GM04503 (cell line): ENCODE data around the gene ACOX3.

Experiments
- DNase-seq: peaks from one replicate; pipeline ENCODE4 v3.0.0-alpha.2; 2012; ENCODE audit warnings: low read depth

The ACOX3 gene

DNA sequence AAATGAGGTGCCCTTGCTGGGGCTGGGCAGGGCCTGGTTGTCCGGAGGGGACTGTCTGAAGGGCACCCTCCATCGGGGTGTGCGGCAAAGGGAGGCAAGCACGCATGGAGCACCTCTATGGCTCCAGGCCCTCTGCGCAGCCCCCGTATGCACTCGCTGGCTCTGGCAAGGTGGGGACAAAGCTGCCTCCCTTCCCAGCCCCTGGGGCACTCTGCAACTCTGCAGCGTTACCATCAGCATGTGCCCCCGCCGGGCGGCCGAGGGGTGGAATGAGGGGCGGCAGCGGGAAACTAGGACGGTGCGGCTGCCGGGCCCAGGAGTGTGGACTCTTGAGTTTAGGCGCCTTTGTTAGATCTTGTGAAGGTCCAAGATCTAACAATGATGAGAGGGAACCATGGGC lies 26.5 kb upstream of the ACOX3 start:
- DNase-seq = no peak

DNA sequence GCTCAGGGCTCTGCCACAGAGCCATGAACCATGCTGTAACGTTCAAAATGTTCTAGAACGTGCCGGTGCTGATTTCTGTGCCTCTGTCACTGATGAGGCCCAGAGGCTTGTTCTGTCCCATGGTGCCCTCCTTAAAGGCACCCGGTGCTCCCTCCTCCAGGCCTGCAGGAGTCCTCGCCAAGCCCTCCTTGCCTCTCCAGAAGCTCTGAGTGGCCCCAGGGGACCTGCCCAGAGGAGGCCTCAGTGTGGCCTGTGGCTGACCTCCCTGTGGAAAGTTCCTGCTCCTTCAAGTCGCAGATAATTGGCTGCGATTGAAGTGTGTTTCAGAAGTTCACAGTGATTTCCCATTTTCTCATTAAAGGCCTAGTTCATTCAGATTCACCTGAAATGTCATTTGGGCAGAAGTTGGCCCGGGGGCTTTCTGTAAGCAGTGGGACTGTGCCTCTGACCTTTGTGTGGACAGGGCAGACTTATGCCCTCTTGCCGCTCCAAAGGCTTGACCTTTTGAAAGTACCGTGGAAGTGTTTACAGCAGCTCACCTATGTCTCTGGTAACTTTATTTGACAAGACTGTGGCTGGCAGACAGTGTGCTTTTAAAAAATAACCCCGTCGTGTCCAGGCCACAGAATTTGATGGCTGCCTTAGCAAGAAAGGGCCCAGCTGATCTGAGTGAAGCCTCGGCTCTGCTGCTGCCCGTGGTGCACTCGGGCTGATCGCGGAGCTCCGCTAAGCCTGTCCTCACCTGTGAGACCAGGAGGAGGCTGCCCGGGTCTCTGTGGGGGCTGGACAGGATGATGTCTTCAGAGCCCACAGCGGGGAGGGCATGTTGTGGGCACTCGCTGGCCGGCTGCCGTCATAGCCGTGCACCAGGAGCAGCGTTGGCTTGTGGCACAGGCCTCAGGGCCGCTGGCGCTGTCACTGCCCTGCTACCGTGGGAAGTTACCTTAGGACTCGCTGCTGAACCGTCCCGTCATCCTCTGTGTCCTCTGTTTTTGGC lies 25.4 kb upstream of the ACOX3 start:
- no peak for DNase-seq

DNA sequence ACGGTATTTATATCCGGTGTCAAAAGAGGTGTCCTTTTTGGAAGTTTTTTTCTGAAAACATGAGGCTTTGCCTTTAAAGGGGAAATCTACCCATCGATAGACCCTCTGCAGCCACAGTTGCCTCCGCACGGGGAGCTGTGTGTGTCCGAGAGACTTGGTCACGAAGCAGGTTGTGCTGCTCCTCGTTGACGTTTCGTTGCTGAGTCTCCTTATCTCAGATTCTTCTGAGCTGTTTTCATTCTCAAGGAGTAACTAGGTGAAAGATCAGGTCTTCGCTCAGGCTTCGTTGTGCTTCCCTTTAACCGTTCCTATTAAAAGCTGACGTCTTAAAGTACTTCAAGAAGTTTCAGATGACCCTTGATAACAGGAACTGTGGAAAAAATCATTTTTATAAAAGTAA lies 23.9 kb upstream of the ACOX3 start:
- no peak for DNase-seq

- no peak for DNase-seq
These were observed 23.3 kb upstream of the ACOX3 start for GRCh38 chr4:8463811-8464210.

DNA sequence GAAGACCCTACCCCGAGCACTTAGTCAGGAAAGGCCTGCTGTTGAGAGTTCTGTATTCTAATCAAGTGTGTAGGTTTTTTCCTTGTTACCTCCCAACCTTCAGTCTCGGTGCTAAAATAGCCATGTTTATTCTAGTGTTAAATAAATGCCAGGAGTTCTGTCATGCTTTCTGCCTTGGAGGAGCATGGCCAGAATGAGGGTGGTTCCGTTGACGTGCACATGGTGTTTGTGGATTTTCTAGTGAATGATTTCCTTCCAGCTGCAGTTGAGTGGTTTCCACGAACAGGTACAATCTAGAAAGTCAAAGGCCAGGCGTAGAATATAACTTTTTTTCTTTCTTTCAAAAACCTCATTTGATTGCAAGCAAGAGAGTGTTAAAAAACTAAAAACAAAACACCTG lies 21.1 kb upstream of the ACOX3 start:
- DNase-seq = no peak

GRCh38 chr4:8461086-8461485 lies 20.6 kb upstream of the ACOX3 start:
- DNase-seq = no peak

DNA sequence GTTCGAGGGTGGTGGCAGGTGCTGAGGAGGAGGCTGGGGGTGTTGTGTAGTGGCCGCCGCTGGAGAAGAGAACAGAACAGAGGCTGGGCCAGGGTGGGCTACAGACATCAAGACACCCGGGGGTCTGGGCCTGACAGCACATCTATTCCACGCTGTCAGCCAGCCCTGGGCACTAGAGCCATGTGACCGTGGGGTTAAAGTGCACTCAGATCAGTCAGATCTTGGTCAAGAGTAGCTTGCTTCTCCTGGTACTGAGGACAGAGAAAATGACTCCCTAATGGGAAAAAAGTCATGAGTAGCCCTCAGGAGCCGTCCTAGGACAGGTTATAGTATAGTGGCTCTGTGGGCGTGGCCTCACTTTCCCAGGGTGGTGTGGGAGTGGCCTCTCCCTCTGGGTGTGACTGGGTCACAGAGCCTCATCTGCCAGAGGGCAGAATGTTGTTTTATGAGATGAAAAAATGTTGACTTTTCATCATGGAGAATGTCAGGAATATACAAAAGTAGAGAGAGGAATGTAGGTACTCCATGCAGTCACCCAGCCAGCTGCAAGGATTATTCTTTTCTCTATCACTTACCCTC lies 19.4 kb upstream of the ACOX3 start:
- DNase-seq = no peak

- no peak for DNase-seq
These were observed 17.2 kb upstream of the ACOX3 start for GRCh38 chr4:8457646-8458252.

- no peak for DNase-seq
These were observed 13.4 kb upstream of the ACOX3 start for GRCh38 chr4:8453957-8454356.

DNA sequence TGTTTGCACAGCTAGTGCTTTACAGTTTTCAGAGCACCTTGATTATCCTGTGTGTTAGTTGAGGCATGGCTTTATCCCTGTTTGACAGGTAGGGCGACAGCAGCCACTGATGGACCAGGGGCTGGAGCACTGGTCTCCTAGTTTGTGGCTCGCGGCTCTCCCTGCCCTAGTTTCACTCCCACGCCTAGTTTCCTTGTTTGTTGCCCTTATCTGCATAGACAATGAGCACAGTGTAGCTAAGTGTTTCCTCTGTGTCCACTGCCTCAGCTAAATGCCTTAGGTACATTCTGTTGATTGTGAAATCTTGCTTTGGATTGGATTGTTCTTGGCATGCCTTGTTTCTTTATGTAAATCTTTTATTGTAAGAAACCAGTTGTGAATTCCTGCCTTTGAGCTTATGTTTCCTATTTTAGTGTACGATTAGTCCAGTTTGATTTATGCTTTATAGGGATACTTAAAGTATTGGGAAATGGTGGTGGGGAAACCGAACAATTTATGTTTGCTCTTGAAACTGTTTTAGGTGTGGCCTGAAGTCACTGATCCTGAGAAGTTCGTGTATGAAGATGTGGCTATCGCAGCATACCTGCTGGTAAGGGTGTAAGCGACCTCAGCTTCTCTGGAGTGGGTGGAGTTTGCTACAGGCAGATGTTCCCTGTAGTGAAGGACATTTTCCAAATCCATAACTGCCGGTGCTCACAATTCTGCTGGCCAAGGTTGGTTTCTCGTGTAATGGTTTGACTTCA lies 11.1 kb upstream of the ACOX3 start:
- no peak for DNase-seq

- no peak for DNase-seq
These were observed 5.6 kb upstream of the ACOX3 start for GRCh38 chr4:8446122-8446521.

GRCh38 chr4:8443801-8444200 lies 3.3 kb upstream of the ACOX3 start:
- no peak for DNase-seq

DNA sequence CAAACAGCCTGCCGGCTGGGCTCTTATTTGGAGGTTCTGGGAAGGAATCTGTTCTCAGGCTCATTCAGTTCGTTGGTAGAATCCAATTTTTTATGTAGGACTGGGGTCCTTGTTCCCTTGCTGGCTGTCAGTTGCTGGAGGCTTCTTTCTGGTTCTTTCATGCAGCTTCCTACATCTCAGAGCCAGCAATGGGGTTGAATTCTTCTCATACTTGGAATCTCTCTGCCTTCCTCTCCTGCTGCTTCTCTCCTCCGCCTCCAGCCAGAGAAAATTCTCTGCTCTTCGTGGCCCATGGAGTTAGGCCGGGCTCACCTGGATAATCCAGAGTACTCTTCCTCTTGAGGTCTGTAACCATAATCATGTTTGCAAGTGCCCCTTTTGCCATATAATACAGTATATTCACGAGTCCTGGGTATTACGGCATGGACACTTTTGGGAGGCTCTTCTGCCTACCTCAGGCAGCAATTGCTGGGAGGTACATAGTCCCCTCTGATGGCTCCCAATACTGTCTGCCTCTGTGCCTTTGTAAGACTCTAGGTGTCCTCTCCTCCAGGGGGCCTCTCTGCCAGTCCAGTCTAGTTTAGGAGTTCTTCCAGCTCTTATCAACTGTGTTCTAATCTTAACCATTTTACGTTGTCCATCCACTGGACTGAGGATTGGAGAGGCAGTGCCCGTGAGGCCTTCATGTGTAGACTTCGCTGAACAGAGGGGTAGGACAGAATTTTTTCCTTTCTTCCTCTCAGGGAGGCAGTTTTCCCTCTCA lies 2.3 kb upstream of the ACOX3 start:
- DNase-seq = no peak

DNA sequence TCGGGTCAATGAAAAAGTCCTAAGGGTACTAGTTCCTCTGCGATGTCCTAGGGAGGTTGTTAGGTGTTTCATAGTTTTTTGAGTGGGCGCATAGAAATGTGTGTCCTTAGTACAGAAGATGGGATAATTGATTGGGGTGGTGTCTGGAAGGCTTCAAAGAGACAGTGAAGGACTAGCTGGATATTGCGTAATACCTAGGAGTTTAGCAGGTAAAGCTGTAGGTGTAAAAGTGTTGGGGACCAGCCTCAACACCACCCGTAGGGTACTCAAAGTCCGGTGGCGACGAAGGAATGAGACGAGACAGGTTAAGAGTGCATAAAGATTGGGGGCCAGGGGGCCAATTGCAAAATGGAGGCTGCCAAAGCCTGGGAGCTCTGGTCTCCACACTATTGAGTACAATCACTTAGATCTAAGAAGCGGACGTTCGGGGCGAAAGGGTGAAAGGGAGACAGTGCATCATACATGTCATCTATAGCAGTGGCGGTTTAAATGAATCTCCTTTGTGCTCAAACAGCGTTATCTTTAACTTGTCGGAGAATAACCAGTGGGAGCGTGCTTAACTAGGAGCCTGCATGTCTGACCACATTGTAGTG lies 1.1 kb upstream of the ACOX3 start:
- DNase-seq = no peak

- no peak for DNase-seq
These were observed 520 bp downstream of the ACOX3 start for GRCh38 chr4:8439914-8440491.

DNA sequence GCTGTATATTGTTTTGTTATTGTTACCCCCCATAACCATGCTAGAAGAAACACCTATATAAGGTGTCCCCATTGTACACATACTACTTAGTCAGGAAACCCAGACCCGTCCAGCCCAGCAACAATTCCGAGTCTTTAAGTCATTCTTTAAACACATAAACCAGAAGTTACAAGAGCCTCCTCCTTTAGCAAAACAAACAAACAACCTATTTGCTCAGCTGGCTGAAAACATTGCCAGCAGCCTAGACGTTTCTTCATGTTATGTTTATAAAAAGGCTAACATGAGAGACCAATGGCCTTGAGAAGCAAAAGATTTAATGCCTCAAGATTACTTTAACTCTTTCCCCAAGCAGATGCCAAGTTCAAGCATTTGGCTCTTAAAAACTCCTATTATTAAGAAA lies 1.4 kb downstream of the ACOX3 start:
- DNase-seq = no peak

GRCh38 chr4:8438743-8439142 lies 1.8 kb downstream of the ACOX3 start:
- no peak for DNase-seq

- DNase-seq = no peak
These were observed 3.2 kb downstream of the ACOX3 start for GRCh38 chr4:8437281-8437680.

GRCh38 chr4:8435656-8436121 lies 4.8 kb downstream of the ACOX3 start:
- DNase-seq = no peak

GRCh38 chr4:8434251-8435073 lies 6.1 kb downstream of the ACOX3 start:
- DNase-seq = no peak
